ENCODE results near the gene SF3B6.

DNA sequence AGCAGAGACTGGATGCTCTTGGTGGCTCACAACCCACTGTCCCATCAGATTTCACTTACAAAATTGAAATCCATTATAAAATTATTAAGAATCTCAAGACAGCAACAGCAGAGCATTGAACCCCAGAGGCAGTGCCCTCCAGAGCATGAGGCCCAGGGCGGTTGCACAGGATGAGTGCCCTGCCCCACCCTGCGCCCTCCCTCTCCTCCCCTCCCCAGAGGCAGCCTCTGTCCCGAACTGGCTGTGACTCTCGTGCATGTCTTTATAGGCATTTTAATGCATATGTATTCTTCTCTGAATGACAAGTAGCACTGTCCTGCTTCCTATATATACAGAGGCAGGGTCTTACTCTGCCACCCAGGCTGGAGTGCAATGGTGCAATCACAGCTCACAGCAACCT is 55.9 kb downstream of the SF3B6 start:
- TF ChIP-seq POLR2A (IDR thresholded peaks at IDR 0.05) (no peak), EP300 (IDR thresholded peaks at IDR 0.05) (no peak), CTCF (IDR thresholded peaks at IDR 0.05) (no peak)

All from suprapubic skin (tissue), 3 donors.